Bronchial epithelial cell (primary cell): ENCODE data around the gene AGAP1. TPM values are rescaled to one million over a fixed set of nuclear protein-coding genes. Genes with fewer than 3 reads are reported as not detected.

ENCODE experiments used
- DNase-seq: peaks from one replicate; pipeline ENCODE4 v3.0.0-alpha.2; 2010; ENCODE audit warnings: low read depth
- FAIRE-seq: peaks from 2 replicates; lab custom pipeline; 2011; peaks lifted over from hg19 to GRCh38; lab: Jason Lieb, UNC
- H3K27me3 ChIP-seq: 2 replicates; pipeline ENCODE4 v1.5.1; 2011; ENCODE audit warnings: low read length; ENCODE audit not compliant: control insufficient read depth, insufficient read depth
- H3K36me3 ChIP-seq: 2 replicates; pipeline ENCODE4 v1.5.1; 2011; ENCODE audit warnings: low read length; ENCODE audit not compliant: control insufficient read depth, insufficient read depth
- H3K4me3 ChIP-seq: 2 replicates; pipeline ENCODE4 v1.5.1; 2011; ENCODE audit warnings: mild to moderate bottlenecking, low read depth, low read length, control low read depth
- total RNA-seq: library from RNA; depleted of rRNA; stranded (reverse); fragments of >200 nt; gene quantifications from 2 replicates; pipeline ENCODE4 v1.2.1, GENCODE V29; 2014
- TF ChIP-seq, protein P1 (sequence below): IDR thresholded peaks from 2 replicates; pipeline ENCODE4 v1.5.1; 2011; ENCODE audit warnings: mild to moderate bottlenecking, moderate library complexity, low read length, control low read depth, inconsistent platforms; ENCODE audit not compliant: insufficient read depth, severe bottlenecking

The AGAP1 gene
- total RNA-seq, 1 donor from 2014 or later, result 22.4 TPM

DNA sequence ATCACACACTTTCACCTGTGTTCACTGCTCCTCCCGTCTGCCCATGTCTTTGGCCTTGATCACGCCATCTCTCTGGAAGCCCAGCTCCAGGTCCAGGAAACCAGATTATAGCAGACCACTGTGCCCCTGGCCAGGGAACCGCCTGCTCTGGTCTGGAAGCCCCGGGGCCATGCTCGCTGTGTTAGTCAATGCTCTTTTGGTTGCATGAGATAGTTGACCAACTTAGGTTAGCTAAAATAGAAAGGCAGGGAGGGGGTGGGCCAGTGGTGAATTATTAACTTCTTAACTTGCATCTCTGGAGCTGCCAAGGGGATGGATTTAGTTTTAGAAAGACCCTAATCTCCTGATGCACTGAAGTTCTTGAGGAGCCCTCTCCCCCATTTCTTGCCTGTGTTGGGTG is 232.7 kb downstream of the AGAP1 start:
- FAIRE-seq (no peak), DNase-seq (no peak)
- H3K4me3 ChIP-seq, result no peak overlapping the region
- TF ChIP-seq, protein P1, sequence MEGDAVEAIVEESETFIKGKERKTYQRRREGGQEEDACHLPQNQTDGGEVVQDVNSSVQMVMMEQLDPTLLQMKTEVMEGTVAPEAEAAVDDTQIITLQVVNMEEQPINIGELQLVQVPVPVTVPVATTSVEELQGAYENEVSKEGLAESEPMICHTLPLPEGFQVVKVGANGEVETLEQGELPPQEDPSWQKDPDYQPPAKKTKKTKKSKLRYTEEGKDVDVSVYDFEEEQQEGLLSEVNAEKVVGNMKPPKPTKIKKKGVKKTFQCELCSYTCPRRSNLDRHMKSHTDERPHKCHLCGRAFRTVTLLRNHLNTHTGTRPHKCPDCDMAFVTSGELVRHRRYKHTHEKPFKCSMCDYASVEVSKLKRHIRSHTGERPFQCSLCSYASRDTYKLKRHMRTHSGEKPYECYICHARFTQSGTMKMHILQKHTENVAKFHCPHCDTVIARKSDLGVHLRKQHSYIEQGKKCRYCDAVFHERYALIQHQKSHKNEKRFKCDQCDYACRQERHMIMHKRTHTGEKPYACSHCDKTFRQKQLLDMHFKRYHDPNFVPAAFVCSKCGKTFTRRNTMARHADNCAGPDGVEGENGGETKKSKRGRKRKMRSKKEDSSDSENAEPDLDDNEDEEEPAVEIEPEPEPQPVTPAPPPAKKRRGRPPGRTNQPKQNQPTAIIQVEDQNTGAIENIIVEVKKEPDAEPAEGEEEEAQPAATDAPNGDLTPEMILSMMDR, result no peak
- H3K36me3 ChIP-seq, result no peaks in the 10 kb centered on the region
- H3K27me3 ChIP-seq, result no peaks in the 10 kb centered on the region

DNA sequence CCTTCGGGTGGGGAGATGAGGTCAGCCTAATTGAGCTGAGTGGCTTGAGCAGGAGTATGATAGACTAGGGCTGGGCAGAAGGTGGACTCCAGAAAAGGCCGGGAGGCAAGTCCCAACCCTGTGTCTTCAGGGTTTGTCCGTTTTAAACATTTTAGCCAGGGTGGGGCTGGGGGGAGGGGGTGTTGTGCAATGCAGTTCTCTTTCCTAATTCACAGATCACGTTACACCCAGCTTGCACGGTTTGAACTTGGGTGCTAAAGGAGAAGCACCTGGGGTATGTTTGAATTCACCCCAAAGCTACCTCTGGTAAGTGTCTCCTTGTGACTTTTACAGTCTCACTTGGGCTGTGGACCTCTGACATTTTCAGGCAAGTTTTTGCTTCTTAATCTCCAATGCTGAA is 233.3 kb downstream of the AGAP1 start:
- DNase-seq, result no peak
- no peaks in the 10 kb centered on the region for H3K36me3 ChIP-seq
- no peak overlapping the region for H3K4me3 ChIP-seq
- FAIRE-seq, result no peak
- TF ChIP-seq, protein P1, result no peak
- H3K27me3 ChIP-seq, result no peaks in the 10 kb centered on the region

DNA sequence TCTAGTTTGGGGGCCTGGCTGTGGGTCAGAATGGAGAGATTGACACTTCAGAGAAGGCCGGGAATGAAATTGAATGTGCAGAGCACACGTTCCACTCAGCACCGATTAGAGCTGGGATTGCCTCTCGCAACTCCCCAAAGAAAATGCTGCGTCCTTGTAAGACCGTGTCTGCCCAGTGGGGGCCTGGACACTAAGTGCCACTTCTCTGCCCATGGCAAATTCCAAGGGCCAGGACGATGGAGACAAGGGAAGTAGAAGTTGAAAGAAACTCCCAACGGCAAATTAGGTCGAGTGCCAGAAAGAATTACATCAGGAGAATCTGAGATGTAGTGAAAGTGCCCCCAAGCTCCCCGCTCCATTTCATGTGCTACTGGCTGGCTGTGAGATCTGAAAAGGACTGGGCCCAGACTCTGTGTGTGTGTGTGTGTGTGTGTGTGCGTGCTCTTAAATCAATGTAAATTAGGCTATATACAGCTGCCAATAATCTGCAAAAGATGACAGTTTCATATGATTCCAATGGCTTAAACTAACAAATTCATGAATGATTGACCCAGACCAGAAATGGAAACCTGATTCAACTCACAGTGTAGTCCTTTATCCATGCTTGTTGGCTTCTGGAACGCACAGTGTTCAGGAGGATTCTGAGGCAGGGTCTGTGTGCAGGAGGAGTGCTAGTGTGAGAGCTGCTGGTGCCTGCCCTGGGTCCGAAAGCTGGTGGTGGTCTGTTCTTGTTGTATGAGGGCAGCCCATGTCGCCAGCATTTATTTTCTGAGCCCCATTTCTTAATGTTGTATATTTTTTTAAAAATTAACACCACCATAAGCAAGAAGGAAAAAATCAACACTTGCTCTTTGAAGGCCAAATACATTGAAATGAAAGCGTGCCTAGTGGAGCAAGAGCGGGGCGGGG is 234.3 kb downstream of the AGAP1 start:
- Histone ChIP-seq H3K27me3 (no peaks in the 10 kb centered on the region), H3K36me3 (no peaks in the 10 kb centered on the region), H3K4me3 (no peak overlapping the region)
- TF ChIP-seq, protein P1, result no peak
- FAIRE-seq (peak; percentile 43), DNase-seq (no peak)

DNA sequence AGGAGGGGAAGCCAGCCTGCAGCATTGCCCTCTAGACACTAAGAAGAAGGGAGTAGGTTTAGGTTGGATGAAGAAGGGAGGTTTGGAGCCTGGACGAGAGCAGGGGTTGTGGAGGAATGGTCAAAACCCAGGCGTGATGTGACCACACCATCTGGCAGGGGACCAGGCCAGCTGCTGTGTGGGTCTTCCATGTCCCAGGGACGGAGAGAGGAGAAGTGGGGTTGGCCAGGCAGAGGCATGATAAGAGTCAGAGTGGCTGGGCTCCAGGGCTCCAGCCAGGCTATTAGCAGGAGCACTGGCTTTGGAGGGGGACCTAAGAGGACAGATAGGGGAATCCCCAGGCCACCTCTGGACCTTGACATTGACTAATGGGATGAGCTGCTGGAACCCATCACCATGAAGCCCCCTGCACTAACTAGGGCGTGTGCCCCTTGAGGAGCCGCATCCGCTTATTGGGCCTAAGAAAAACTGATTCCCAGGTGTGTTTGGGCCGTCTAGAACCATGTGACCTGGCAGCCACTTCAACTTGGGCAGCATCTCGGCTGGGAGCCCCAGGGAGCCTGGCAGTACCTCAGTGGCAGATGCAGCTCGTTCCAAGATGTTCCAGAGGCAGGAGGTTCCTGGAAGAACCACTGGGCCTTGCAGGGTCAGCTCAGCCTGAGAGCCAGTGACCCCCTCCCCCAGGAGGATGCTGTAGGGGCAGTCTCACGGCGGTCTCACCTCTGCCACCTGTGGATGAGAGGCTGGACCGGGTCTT is 235.1 kb downstream of the AGAP1 start:
- H3K27me3 ChIP-seq, result no peaks in the 10 kb centered on the region
- no peak overlapping the region for H3K4me3 ChIP-seq
- H3K36me3 ChIP-seq, result no peaks in the 10 kb centered on the region
- TF ChIP-seq, protein P1, result no peak
- DNase-seq (no peak), FAIRE-seq (peak; percentile 77)

DNA sequence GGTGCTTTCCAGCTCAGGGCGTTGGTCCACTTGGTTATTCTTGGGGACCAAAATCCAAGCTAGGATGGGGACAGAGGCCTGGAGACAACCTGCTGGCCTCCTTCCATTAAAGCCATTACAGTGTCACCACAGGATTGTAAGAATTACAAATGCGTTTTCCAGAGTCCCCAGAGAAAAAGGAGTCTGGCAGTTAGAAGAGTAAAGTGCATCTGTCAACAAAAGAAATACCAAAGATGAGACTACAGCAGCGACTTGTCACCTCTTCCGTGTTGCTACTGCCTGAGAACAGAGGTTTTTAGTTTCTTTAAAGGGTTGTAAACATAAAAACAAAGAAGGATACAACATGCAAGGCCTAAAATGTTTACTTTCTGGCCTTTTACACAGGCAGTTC is 235.7 kb downstream of the AGAP1 start:
- H3K4me3 ChIP-seq, result no peak overlapping the region
- DNase-seq (no peak), FAIRE-seq (no peak)
- no peaks in the 10 kb centered on the region for H3K36me3 ChIP-seq
- H3K27me3 ChIP-seq, result no peaks in the 10 kb centered on the region
- TF ChIP-seq, protein P1, result no peak
